ENCODE results near the gene GRK5.

Gene GRK5

DNA sequence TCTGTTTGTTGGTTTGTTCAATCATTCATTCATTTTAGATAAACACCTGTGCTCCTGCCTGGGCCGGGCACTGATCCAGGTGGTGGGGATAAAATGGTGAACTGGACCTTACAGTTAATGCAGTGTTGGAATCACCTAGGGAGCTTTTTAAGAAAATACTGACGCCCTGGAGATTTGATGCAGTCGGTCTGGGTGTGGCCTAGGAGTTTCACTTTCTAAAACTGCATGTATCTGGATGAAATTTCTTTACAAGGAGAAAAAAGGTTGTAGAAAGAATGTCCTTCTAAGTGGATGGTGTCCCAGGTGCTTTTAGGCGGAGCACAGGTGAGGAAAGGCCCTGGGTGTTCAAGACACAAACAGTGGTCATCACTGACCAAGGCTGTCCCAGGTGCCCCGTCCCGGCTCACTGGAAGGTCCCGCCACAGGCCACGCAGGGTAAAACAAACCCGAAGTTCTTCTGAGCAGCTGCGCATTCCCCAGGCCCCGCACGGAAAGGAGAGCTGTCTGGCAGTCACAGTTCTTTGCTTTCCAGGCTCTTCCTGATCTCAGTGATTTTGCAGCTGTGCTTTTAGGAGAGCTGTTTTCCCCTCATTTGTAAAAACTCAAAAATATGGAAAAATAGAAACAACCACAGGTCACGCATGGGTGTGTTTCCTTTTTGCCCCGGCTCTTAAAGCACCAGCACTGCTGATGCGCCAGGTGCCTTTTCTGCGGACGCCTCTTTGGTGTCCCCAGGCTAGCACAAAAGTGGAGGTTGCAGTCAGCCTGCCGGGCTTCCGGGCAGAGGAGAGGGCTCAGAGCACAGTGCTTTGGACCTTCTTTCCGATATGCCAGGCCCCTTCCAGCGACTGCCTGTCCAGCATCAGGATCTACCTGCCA lies 161.9 kb downstream of the GRK5 start:
- H3K27me3 ChIP-seq (ENCODE audit: control insufficient read depth in 1 of 2, insufficient read depth in 2 of 2, low read length in 2 of 2), result no peaks in the 10 kb centered on the region
- H3K9ac ChIP-seq (ENCODE audit: low read depth in 1 of 2, low read length in 2 of 2), result no peak overlapping the region
- H3K4me1 ChIP-seq (ENCODE audit: control insufficient read depth in 1 of 2, insufficient read depth in 2 of 2, low read length in 2 of 2), result peaks cover 12 to 24% of the 10 kb centered on the region in 2 donors
- H3K9me3 ChIP-seq (ENCODE audit: control insufficient read depth in 1 of 2, low read length in 2 of 2), result no peaks in the 10 kb centered on the region
- peak overlapping the region; percentile 35 for H3K27ac ChIP-seq (ENCODE audit: low read depth, low read length)
- H3K4me3 ChIP-seq (ENCODE audit: low read depth in 1 of 2, low read length in 2 of 2), result no peak overlapping the region
- H3K36me3 ChIP-seq (ENCODE audit: control insufficient read depth in 1 of 2, insufficient read depth in 2 of 2, low read length in 2 of 2), result peaks cover 0 to 10% of the 10 kb centered on the region in 2 donors

DNA sequence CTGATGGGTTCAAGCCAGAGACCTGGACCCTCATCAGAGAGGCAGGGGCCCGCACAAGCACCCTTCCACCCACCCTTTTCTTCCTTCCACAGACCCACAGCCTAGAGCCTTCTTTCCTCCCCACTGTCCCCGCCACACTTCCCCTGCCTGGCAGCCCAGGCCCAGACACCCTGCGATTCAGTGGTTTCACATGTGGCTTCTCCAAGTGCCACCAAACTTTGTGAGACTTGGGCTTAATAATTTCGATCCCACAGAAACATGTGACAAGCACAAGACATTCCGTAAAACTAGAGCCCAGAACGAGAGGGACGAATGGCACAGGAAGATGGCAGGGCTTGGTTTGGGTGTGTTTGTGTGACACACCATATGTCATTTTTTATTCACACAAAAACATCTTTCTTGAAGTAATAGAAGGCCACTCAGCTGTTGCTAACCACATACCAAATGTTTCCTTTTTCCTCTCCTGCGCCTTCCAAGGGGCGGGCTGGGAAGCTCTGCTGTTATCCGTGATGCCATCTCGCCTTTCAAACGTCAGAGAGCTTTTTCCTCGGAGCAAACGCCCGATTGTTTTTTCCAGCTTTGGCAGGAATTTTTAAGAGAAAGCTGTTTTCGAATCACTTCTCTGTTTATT lies 162.9 kb downstream of the GRK5 start:
- no peak overlapping the region for H3K4me3 ChIP-seq (ENCODE audit: low read depth in 1 of 2, low read length in 2 of 2)
- peaks cover 0 to 8% of the 10 kb centered on the region in 2 donors for H3K36me3 ChIP-seq (ENCODE audit: control insufficient read depth in 1 of 2, insufficient read depth in 2 of 2, low read length in 2 of 2)
- H3K9ac ChIP-seq (ENCODE audit: low read depth in 1 of 2, low read length in 2 of 2), result no peak overlapping the region
- no peaks in the 10 kb centered on the region for H3K27me3 ChIP-seq (ENCODE audit: control insufficient read depth in 1 of 2, insufficient read depth in 2 of 2, low read length in 2 of 2)
- H3K4me1 ChIP-seq (ENCODE audit: control insufficient read depth in 1 of 2, insufficient read depth in 2 of 2, low read length in 2 of 2), result peaks cover 12 to 28% of the 10 kb centered on the region in 2 donors
- H3K9me3 ChIP-seq (ENCODE audit: control insufficient read depth in 1 of 2, low read length in 2 of 2), result no peaks in the 10 kb centered on the region
- peak overlapping the region; percentile 35 for H3K27ac ChIP-seq (ENCODE audit: low read depth, low read length)

DNA sequence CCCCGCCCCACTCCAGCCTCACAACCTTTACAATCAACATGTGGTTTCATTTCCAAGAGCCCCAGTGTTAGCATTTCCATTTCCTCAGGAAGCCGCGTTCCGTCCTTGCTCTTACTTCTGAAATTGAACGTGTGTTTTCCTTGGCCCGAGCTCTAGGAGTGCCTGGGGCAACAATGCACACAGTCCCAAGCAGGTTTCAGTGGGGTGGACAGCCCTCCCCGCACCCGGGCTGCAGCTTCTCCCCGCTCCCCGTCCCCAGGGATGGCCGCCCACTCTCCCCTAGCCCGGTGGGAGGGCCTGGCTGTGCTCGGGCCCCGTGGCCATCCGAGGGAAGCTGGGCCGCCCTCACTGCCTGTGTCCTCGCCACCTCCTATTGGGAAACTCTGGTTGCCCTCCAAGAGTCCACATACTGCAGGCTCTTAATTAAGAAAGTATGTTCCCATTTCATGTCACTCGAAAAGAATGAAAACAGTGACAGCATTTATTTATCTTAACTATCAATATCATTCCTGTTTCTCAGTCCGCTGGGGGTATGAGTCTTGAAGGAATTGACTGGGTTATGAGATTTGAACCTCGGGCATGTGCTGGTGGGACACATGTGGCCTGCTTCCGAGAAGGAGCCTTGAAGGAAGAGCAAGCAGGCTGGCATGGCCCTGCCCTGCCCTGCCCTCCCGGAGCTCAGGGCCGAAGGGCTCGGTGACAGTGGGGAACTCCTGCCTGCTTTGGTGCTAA lies 163.8 kb downstream of the GRK5 start:
- no peaks in the 10 kb centered on the region for H3K36me3 ChIP-seq (ENCODE audit: control insufficient read depth in 1 of 2, insufficient read depth in 2 of 2, low read length in 2 of 2)
- no peaks in the 10 kb centered on the region for H3K27me3 ChIP-seq (ENCODE audit: control insufficient read depth in 1 of 2, insufficient read depth in 2 of 2, low read length in 2 of 2)
- peak overlapping the region; percentile 54 for H3K27ac ChIP-seq (ENCODE audit: low read depth, low read length)
- no peak overlapping the region for H3K4me3 ChIP-seq (ENCODE audit: low read depth in 1 of 2, low read length in 2 of 2)
- no peak overlapping the region for H3K9ac ChIP-seq (ENCODE audit: low read depth in 1 of 2, low read length in 2 of 2)
- peaks cover 15 to 37% of the 10 kb centered on the region in 2 donors for H3K4me1 ChIP-seq (ENCODE audit: control insufficient read depth in 1 of 2, insufficient read depth in 2 of 2, low read length in 2 of 2)
- no peaks in the 10 kb centered on the region for H3K9me3 ChIP-seq (ENCODE audit: control insufficient read depth in 1 of 2, low read length in 2 of 2)

DNA sequence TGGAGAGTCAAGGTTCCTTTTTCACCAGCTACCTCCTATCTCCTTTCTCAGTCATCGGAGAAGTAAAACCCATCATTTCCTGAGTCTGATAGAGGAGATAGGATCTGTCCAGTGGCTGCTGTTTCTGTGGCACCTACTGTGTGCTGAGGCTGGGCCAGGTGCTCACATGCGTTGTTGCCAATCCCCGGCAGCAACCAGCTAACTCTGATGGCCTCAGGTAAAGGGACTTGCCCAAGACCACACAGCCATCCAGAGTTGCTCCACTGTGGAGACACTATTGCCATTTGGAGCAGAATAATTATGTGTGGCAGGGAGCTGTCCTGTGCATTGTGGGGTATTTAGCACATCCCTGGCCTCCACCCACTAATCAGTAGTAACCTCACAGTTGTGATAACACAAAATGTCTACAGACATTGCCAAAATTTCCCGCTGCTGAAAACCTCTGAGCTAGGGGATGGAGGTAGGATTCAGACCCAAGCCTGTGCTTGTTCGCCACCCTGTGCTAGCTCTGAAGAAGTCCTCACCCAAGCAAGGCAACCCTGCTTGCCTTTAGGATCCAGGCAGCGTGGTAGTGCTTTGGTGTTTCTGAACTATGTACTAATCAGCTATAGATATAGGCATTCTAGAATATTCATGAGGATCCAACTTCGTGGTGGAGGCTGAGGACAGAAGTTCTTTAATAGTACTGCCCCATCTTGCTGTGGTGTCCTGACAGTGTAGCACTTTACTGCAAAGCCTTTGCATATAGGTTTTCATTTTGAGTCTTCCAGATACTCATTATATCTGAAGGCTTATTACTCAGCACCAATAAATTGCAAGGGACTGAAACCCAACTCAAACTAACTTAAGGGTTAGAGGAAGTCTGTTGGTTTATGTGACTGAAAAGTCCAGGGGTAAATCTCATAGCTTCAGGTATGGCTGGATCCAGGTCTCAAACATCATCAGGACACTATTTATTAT lies 164.6 kb downstream of the GRK5 start:
- no peaks in the 10 kb centered on the region for H3K36me3 ChIP-seq (ENCODE audit: control insufficient read depth in 1 of 2, insufficient read depth in 2 of 2, low read length in 2 of 2)
- H3K4me1 ChIP-seq (ENCODE audit: control insufficient read depth in 1 of 2, insufficient read depth in 2 of 2, low read length in 2 of 2), result peaks cover 15 to 34% of the 10 kb centered on the region in 2 donors
- no peaks in the 10 kb centered on the region for H3K27me3 ChIP-seq (ENCODE audit: control insufficient read depth in 1 of 2, insufficient read depth in 2 of 2, low read length in 2 of 2)
- H3K27ac ChIP-seq (ENCODE audit: low read depth, low read length), result peak overlapping the region; percentile 54
- H3K4me3 ChIP-seq (ENCODE audit: low read depth in 1 of 2, low read length in 2 of 2), result no peak overlapping the region
- no peaks in the 10 kb centered on the region for H3K9me3 ChIP-seq (ENCODE audit: control insufficient read depth in 1 of 2, low read length in 2 of 2)
- H3K9ac ChIP-seq (ENCODE audit: low read depth in 1 of 2, low read length in 2 of 2), result no peak overlapping the region

DNA sequence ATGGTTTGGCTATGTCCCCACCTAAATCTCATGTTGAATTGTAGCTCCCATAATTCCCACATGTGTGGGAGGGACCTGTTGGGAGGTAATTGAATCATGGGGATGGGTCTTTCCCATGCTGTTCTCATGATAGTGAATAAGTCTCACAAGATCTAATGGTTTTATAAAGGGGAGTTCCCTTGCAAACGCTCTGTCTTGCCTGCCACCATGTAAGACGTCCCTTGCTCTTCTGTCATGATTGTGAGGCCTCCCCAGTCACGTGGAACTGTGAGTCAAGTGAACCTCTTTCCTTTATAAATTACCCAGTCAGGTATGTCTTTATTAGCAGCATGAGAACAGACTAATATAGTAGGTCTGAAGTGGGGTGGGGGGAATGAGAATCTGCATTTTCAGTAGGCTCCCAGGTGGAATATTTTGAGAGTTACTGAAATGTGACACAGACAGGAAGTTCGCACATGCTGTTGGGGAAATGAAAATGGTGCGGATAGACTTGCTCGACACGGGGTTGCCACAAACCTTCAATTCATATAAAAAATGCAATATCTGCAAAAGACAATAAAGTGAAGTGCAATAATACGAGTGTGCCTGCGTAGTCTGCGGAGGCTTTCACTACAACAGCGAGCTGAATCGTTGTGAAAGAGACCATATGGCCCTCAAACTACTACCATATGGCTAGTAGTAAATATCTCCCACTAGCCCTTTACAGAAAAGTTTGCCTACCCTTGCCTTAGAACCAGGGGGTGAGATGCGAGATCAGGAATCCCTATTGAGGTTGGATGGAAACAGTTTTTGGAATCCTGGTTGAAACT lies 166.1 kb downstream of the GRK5 start:
- H3K27ac ChIP-seq (ENCODE audit: low read depth, low read length), result no peak overlapping the region
- peaks cover 13 to 36% of the 10 kb centered on the region in 2 donors for H3K4me1 ChIP-seq (ENCODE audit: control insufficient read depth in 1 of 2, insufficient read depth in 2 of 2, low read length in 2 of 2)

DNA sequence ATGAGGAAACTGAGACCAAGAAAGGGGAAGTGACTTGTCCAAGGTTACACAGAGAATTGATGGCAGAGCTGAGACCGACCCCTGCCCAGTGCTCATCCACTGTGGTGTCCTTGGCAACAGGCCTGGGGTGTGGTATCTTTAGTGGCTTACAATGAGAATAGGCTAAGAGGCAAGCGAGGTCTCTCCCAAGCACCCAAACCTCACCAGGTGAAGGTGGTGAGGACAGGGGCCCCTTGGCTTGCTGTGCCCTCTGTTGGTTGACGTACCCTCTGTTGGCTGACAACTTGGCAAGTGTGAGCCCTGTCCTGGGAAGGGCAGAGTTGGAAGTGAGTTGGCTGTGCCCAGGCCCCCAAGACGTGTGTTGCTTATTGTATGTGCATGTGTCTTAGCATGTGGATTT lies 166.9 kb downstream of the GRK5 start:
- Histone ChIP-seq H3K9ac (ENCODE audit: low read depth in 1 of 2, low read length in 2 of 2) (no peak overlapping the region), H3K9me3 (ENCODE audit: control insufficient read depth in 1 of 2, low read length in 2 of 2) (no peaks in the 10 kb centered on the region), H3K4me3 (ENCODE audit: low read depth in 1 of 2, low read length in 2 of 2) (no peak overlapping the region), H3K36me3 (ENCODE audit: control insufficient read depth in 1 of 2, insufficient read depth in 2 of 2, low read length in 2 of 2) (no peaks in the 10 kb centered on the region), H3K4me1 (ENCODE audit: control insufficient read depth in 1 of 2, insufficient read depth in 2 of 2, low read length in 2 of 2) (peaks cover 5 to 32% of the 10 kb centered on the region in 2 donors), H3K27me3 (ENCODE audit: control insufficient read depth in 1 of 2, insufficient read depth in 2 of 2, low read length in 2 of 2) (no peaks in the 10 kb centered on the region), H3K27ac (ENCODE audit: low read depth, low read length) (no peak overlapping the region)

More for the DNA sequence above, 166.1 kb downstream of the GRK5 start:
- Histone ChIP-seq H3K4me3 (ENCODE audit: low read depth in 1 of 2, low read length in 2 of 2) (no peak overlapping the region), H3K9ac (ENCODE audit: low read depth in 1 of 2, low read length in 2 of 2) (no peak overlapping the region), H3K36me3 (ENCODE audit: control insufficient read depth in 1 of 2, insufficient read depth in 2 of 2, low read length in 2 of 2) (no peaks in the 10 kb centered on the region), H3K27me3 (ENCODE audit: control insufficient read depth in 1 of 2, insufficient read depth in 2 of 2, low read length in 2 of 2) (no peaks in the 10 kb centered on the region), H3K9me3 (ENCODE audit: control insufficient read depth in 1 of 2, low read length in 2 of 2) (no peaks in the 10 kb centered on the region)

DNA sequence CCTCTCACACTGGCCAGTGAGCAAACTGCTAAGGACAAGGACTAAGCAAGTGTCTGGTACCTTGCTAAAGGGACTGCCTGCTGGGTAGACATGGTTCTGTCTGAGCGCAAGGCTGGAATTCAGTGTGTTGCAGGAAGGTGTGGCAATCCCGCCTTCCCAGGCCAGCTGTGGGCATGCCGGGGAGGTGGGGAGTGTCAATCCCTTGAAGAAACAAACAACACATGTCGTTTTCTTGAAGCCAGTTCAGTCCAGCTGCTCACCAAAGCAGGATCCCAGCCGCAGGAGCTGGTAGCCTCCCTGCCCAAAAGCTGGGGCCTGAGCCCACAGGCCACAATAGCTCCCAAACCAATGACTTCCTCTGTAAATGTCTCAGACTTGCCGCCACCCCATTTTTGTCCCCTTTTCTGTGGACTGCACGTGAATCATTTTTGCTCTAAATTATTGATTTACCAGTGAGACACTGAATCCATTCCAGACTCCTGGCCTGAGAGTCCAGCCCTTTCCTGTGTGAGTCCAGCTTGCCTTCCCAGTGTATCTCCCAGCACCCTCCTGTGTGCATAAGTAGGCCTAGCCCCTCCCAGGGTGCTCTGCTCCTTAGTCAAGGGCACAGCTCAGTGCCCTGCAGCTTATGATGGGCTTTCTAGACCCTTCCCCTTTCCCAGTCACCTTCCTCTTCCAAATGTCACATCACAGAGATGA lies 168.4 kb downstream of the GRK5 start:
- peaks cover 3 to 24% of the 10 kb centered on the region in 2 donors for H3K4me1 ChIP-seq (ENCODE audit: control insufficient read depth in 1 of 2, insufficient read depth in 2 of 2, low read length in 2 of 2)
- no peak overlapping the region for H3K27ac ChIP-seq (ENCODE audit: low read depth, low read length)

DNA sequence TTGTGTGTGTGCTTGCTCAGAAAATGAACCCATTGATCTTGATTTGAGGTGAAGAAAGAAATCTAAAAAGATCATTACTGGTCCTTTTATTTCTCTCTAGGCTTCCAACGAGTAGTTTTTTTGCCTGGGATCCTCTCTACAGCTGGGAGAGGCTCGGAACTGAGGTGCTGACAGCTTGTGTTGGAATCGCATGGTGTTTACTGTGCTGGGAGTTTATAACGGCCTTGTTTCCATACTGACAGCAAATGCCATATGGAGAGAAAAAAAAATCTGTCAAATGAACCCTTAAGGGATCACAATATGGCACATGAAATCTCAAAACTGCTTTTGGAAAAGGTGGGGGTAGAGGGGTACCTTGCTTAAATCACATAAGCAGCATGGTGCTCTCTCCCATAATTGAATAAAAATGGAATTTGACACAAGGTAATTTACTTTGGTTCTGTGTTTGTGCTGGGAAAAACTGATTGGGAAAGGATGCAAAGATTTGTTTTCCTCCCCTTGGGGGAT lies 170.1 kb downstream of the GRK5 start:
- H3K4me1 ChIP-seq (ENCODE audit: control insufficient read depth in 1 of 2, insufficient read depth in 2 of 2, low read length in 2 of 2), result peaks cover 3 to 19% of the 10 kb centered on the region in 2 donors
- H3K9me3 ChIP-seq (ENCODE audit: control insufficient read depth in 1 of 2, low read length in 2 of 2), result no peaks in the 10 kb centered on the region
- H3K9ac ChIP-seq (ENCODE audit: low read depth in 1 of 2, low read length in 2 of 2), result no peak overlapping the region
- no peaks in the 10 kb centered on the region for H3K27me3 ChIP-seq (ENCODE audit: control insufficient read depth in 1 of 2, insufficient read depth in 2 of 2, low read length in 2 of 2)
- H3K36me3 ChIP-seq (ENCODE audit: control insufficient read depth in 1 of 2, insufficient read depth in 2 of 2, low read length in 2 of 2), result peaks cover 9% of the 10 kb centered on the region in 2 donors
- no peak overlapping the region for H3K4me3 ChIP-seq (ENCODE audit: low read depth in 1 of 2, low read length in 2 of 2)
- no peak overlapping the region for H3K27ac ChIP-seq (ENCODE audit: low read depth, low read length)

More for the DNA sequence above, 168.4 kb downstream of the GRK5 start:
- no peaks in the 10 kb centered on the region for H3K27me3 ChIP-seq (ENCODE audit: control insufficient read depth in 1 of 2, insufficient read depth in 2 of 2, low read length in 2 of 2)
- H3K9ac ChIP-seq (ENCODE audit: low read depth in 1 of 2, low read length in 2 of 2), result no peak overlapping the region
- H3K4me3 ChIP-seq (ENCODE audit: low read depth in 1 of 2, low read length in 2 of 2), result no peak overlapping the region
- no peaks in the 10 kb centered on the region for H3K9me3 ChIP-seq (ENCODE audit: control insufficient read depth in 1 of 2, low read length in 2 of 2)
- peaks cover 0 to 3% of the 10 kb centered on the region in 2 donors for H3K36me3 ChIP-seq (ENCODE audit: control insufficient read depth in 1 of 2, insufficient read depth in 2 of 2, low read length in 2 of 2)
